Measurements from ENCODE around the gene ZDHHC8. TPM values are rescaled to one million over a fixed set of nuclear protein-coding genes. Genes with fewer than 3 reads are reported as not detected.

The ZDHHC8 gene
- total and polyA plus RNA-seq, 10 of the 15 experiments (the other 5 are each of a cell fraction or from before 2014, with no cell fraction given) = 0.03 to 46.3 (median 5.3) TPM

DNA sequence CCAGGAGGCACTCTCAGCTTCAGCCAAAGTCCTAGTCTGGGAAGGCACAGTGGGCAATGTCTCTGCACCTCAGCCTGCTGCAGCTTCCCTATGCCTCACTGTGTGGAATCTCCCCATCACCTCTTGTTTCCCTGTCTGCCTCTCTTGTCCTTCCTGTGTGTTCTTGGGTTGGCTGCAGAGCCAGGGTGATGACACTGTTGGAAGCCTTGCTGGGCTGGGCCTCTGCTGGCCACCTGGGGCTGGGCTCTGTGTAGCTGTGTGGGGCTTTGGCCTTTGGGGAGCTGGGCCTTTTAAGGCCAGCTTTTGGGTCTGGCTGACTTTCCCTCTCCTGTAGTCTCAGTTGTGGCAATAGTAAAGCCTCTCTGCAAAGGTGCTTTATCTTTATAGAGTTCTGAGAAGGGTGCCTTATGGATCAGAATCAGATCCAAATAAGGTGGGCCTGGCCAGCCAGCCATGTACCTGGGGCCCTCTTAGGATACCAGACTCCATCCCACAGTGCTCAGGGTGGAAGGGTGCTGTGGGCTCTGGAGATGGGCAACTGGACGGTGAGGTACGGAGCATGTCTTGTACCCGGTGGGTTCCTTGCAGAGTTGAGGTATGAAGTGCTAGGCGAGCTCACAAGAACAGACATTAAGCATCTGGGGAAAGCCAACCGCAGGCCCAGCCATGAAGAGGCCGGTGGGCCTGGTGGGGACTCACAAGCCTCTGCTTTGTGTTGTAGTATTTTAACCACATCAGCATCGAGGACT, 26.0 kb upstream of the ZDHHC8 start:
- Histone ChIP-seq H3K27ac (ENCODE audit: control insufficient read depth, insufficient read depth) (no peak overlapping the region), H3K4me2 (ENCODE audit: control insufficient read depth, insufficient read depth) (no peak overlapping the region), H3K9ac (ENCODE audit: control insufficient read depth, insufficient read depth, low read length) (no peak overlapping the region), H3K36me3 (ENCODE audit: control insufficient read depth in 2 of 2, insufficient read depth in 2 of 2, low read length in 1 of 2) (peaks cover 16 to 49% of the 10 kb centered on the region in 2 experiments; a peak in 3 of 4 replicates), H4K20me1 (ENCODE audit: control insufficient read depth, insufficient read depth) (no peaks in the 10 kb centered on the region), H3K9me3 (replicated peaks; ENCODE audit: control insufficient read depth, insufficient read depth, low read length) (no peaks in the 10 kb centered on the region; the same call in 2 of the 3 replicates), H3K4me3 (no peak overlapping the region), H3K79me2 (ENCODE audit: control insufficient read depth, insufficient read depth, low read length) (no peaks in the 10 kb centered on the region), H3K4me1 (ENCODE audit: control insufficient read depth, insufficient read depth, low read length) (no peaks in the 10 kb centered on the region), H2AFZ (ENCODE audit: control insufficient read depth, low read depth, low read length) (no peak overlapping the region), H3K27me3 (replicated peaks in 1 of 2; ENCODE audit: control insufficient read depth in 2 of 2, insufficient read depth in 2 of 2, low read length in 1 of 2) (no peaks in the 10 kb centered on the region)
- in situ Hi-C loops (cut with MboI) = no loop called here
- no peak for TF ChIP-seq SMAD1 (IDR thresholded peaks at IDR 0.05; ENCODE audit: low read depth, partially characterized antibody)
- no peak for TF ChIP-seq STAT3 (IDR thresholded peaks at IDR 0.05; ENCODE audit: low read depth, low read length)
- TF ChIP-seq NFYB (IDR thresholded peaks at IDR 0.05; ENCODE audit: insufficient read depth, low read depth, low read length) = no peak
- TF ChIP-seq YBX1 (IDR thresholded peaks at IDR 0.05) = no peak
- no peak for TF ChIP-seq NFYA (IDR thresholded peaks at IDR 0.05; ENCODE audit: borderline replicate concordance, low read depth, low read length)
- TF ChIP-seq, protein P1, sequence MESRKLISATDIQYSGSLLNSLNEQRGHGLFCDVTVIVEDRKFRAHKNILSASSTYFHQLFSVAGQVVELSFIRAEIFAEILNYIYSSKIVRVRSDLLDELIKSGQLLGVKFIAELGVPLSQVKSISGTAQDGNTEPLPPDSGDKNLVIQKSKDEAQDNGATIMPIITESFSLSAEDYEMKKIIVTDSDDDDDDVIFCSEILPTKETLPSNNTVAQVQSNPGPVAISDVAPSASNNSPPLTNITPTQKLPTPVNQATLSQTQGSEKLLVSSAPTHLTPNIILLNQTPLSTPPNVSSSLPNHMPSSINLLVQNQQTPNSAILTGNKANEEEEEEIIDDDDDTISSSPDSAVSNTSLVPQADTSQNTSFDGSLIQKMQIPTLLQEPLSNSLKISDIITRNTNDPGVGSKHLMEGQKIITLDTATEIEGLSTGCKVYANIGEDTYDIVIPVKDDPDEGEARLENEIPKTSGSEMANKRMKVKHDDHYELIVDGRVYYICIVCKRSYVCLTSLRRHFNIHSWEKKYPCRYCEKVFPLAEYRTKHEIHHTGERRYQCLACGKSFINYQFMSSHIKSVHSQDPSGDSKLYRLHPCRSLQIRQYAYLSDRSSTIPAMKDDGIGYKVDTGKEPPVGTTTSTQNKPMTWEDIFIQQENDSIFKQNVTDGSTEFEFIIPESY (IDR thresholded peaks at IDR 0.05) = no peak
- TF ChIP-seq SREBF1 (IDR thresholded peaks at IDR 0.05; ENCODE audit: low read length) = no peak
- TF ChIP-seq, protein P2, sequence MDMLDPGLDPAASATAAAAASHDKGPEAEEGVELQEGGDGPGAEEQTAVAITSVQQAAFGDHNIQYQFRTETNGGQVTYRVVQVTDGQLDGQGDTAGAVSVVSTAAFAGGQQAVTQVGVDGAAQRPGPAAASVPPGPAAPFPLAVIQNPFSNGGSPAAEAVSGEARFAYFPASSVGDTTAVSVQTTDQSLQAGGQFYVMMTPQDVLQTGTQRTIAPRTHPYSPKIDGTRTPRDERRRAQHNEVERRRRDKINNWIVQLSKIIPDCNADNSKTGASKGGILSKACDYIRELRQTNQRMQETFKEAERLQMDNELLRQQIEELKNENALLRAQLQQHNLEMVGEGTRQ (IDR thresholded peaks at IDR 0.05; ENCODE audit: borderline replicate concordance, low read depth, low read length) = no peak
- TF ChIP-seq HDGF (IDR thresholded peaks at IDR 0.05) = no peak
- no peak for TF ChIP-seq BRCA1 (IDR thresholded peaks at IDR 0.05; ENCODE audit: low read depth, low read length)
- no peak for TF ChIP-seq SP1 (IDR thresholded peaks at IDR 0.05; ENCODE audit: low read depth, low read length)
- no peak for TF ChIP-seq ATF7 (IDR thresholded peaks at IDR 0.05; ENCODE audit: low read depth)
- ATAC-seq = no peak
- intact Hi-C loops (cut with micrococcal nuclease; ENCODE audit: unreplicated experiment) = no loop called here
- ChIA-PET CTCF (no interaction called here), RAD21 (ENCODE audit: unreplicated experiment) (no interaction called here), SMC1A (ENCODE audit: uncharacterized antibody, unreplicated experiment) (no interaction called here), POLR2A (no interaction called here)
- no peak for FAIRE-seq
- BruUV-seq (replicated peaks) = no TSS peak
- DNase-seq (ENCODE audit: low read depth, low spot score) = no peak
- WGBS (ENCODE audit: insufficient coverage, insufficient replicate concordance, low lambda C conversion rate, missing lambda C conversion rate) = 99% methylated on average over 7 of the region's 7 CpGs

All from GM12878 (cell line).